ENCODE measurements around the gene PRKCZ. TPM values are rescaled to one million over a fixed set of nuclear protein-coding genes. Genes with fewer than 3 reads are reported as not detected.

The PRKCZ gene
- total RNA-seq, 4 donors from 2014 or later = 3.1 to 5.4 (median 4.7) TPM

GRCh38 chr1:2055911-2056575 lies 5.8 kb downstream of the PRKCZ start:
- intact Hi-C loops (cut with DNase I) = no loop called here
- H3K36me3 ChIP-seq = peaks cover 0 to 7% (median 0%) of the 10 kb centered on the region in 4 donors
- WGBS = 91% methylated on average over 24 of the region's 29 CpGs
- TF ChIP-seq POLR2AphosphoS5 (IDR thresholded peaks at IDR 0.05) = no peak
- TF ChIP-seq POLR2A (IDR thresholded peaks at IDR 0.05; ENCODE audit: low read depth) = no peak
- TF ChIP-seq CTCF (IDR thresholded peaks at IDR 0.05) = no peak
- TF ChIP-seq EP300 (IDR thresholded peaks at IDR 0.05) = no peak
- no peak overlapping the region for H3K27ac ChIP-seq (replicated peaks in 1 of 4)
- peaks cover 0 to 4% (median 2%) of the 10 kb centered on the region in 4 donors for H3K4me1 ChIP-seq
- DNase-seq (ENCODE audit: extremely low spot score) = no peak
- H3K4me3 ChIP-seq = no peak overlapping the region
- no peaks in the 10 kb centered on the region for H3K9me3 ChIP-seq
- peaks cover 0 to 61% (median 3%) of the 10 kb centered on the region in 4 donors for H3K27me3 ChIP-seq

- Histone ChIP-seq H3K27ac (replicated peaks in 1 of 4) (no peak overlapping the region), H3K9me3 (no peaks in the 10 kb centered on the region), H3K4me1 (no peaks in the 10 kb centered on the region), H3K36me3 (peaks cover 0 to 7% (median 0%) of the 10 kb centered on the region in 4 donors), H3K4me3 (no peak overlapping the region), H3K27me3 (peaks cover 0 to 60% (median 0%) of the 10 kb centered on the region in 4 donors)
- no peak for DNase-seq (ENCODE audit: extremely low spot score)
- TF ChIP-seq EP300 (IDR thresholded peaks at IDR 0.05) = no peak
- TF ChIP-seq POLR2AphosphoS5 (IDR thresholded peaks at IDR 0.05) = no peak
- TF ChIP-seq POLR2A (IDR thresholded peaks at IDR 0.05; ENCODE audit: low read depth) = no peak
- TF ChIP-seq CTCF (IDR thresholded peaks at IDR 0.05) = no peak
- intact Hi-C loops (cut with DNase I) = no loop called here
- WGBS = 94% methylated on average over 25 of the region's 25 CpGs
Measured at GRCh38 chr1:2056955-2057590, 6.9 kb downstream of the PRKCZ start.

GRCh38 chr1:2059290-2059953 lies 9.2 kb downstream of the PRKCZ start:
- H3K4me3 ChIP-seq = no peak overlapping the region
- 88% methylated on average over 32 of the region's 35 CpGs for WGBS
- H3K36me3 ChIP-seq = peaks cover 0 to 7% (median 0%) of the 10 kb centered on the region in 4 donors
- H3K9me3 ChIP-seq = peaks cover 0 to 5% (median under 1%) of the 10 kb centered on the region in 4 donors
- peaks cover 0 to 54% (median 0%) of the 10 kb centered on the region in 4 donors for H3K27me3 ChIP-seq
- no peaks in the 10 kb centered on the region for H3K4me1 ChIP-seq
- no peak overlapping the region for H3K27ac ChIP-seq (replicated peaks in 1 of 4)
- no peak for TF ChIP-seq POLR2A (IDR thresholded peaks at IDR 0.05; ENCODE audit: low read depth)
- no peak for TF ChIP-seq CTCF (IDR thresholded peaks at IDR 0.05)
- no peak for TF ChIP-seq POLR2AphosphoS5 (IDR thresholded peaks at IDR 0.05)
- TF ChIP-seq EP300 (IDR thresholded peaks at IDR 0.05) = no peak
- DNase-seq (ENCODE audit: extremely low spot score) = no peak
- intact Hi-C loops (cut with DNase I) = no loop called here

- H3K27ac ChIP-seq (replicated peaks in 1 of 4) = no peak overlapping the region
- H3K9me3 ChIP-seq = peaks cover 0 to 12% (median 2%) of the 10 kb centered on the region in 4 donors
- H3K4me3 ChIP-seq = no peak overlapping the region
- TF ChIP-seq POLR2A (IDR thresholded peaks at IDR 0.05; ENCODE audit: low read depth) = no peak
- TF ChIP-seq POLR2AphosphoS5 (IDR thresholded peaks at IDR 0.05) = no peak
- no peak for TF ChIP-seq CTCF (IDR thresholded peaks at IDR 0.05)
- TF ChIP-seq EP300 (IDR thresholded peaks at IDR 0.05) = no peak
- intact Hi-C loops (cut with DNase I) = no loop called here
- DNase-seq (ENCODE audit: extremely low spot score) = no peak
- no peaks in the 10 kb centered on the region for H3K4me1 ChIP-seq
- H3K36me3 ChIP-seq = peaks cover 0 to 7% (median 0%) of the 10 kb centered on the region in 4 donors
- peaks cover 0 to 56% (median 0%) of the 10 kb centered on the region in 4 donors for H3K27me3 ChIP-seq
- WGBS = 83% methylated on average over 10 of the region's 15 CpGs
Measured at GRCh38 chr1:2060072-2060471, 9.9 kb downstream of the PRKCZ start.

All from esophagus muscularis mucosa (tissue), 4 donors.